GM12878 (cell line): Measurements from ENCODE around the gene TRPM3.

Source experiments
- EP300 ChIP-seq, 2 experiments: fragments of 150-350 bp in 1 of 2; IDR thresholded peaks; 2 replicates each; pipeline ENCODE4 v1.6.1; 2011 to 2012; ENCODE audit warnings: low read depth in 2 of 2, low read length in 2 of 2, borderline replicate concordance in 1 of 2, improper control_type of control experiment in 1 of 2, inconsistent platforms in 1 of 2; ENCODE audit not compliant: control insufficient read depth in 1 of 2
- EZH2 ChIP-seq: IDR thresholded peaks from 2 replicates; pipeline ENCODE4 v1.6.1; 2012; ENCODE audit warnings: low read depth, mild to moderate bottlenecking, control low read depth, inconsistent platforms, low read length, borderline replicate concordance; ENCODE audit not compliant: control insufficient read depth
- FOXK2 ChIP-seq: fragments of 450-650 bp; IDR thresholded peaks from 2 replicates; pipeline ENCODE4 v1.6.1; 2017; ENCODE audit warnings: mild to moderate bottlenecking, moderate library complexity
- NFYB ChIP-seq: IDR thresholded peaks from 2 replicates; pipeline ENCODE4 v1.6.1; 2011; ENCODE audit warnings: low read depth, mild to moderate bottlenecking, low read length, improper control_type of control experiment, moderate library complexity; ENCODE audit not compliant: insufficient read depth
- NR2C2 ChIP-seq: IDR thresholded peaks from 2 replicates; pipeline ENCODE4 v1.6.1; 2011; ENCODE audit warnings: borderline replicate concordance, low read depth; ENCODE audit not compliant: control insufficient read depth, insufficient read length
- POLR2A ChIP-seq: IDR thresholded peaks from 2 replicates; pipeline ENCODE4 v1.6.1; 2011; ENCODE audit warnings: low read depth, mild to moderate bottlenecking, low read length
- POLR2AphosphoS5 ChIP-seq: IDR thresholded peaks from 2 replicates; pipeline ENCODE4 v1.6.1; 2011; ENCODE audit warnings: mild to moderate bottlenecking, low read length, inconsistent platforms
- SREBF2 ChIP-seq: IDR thresholded peaks from 2 replicates; pipeline ENCODE4 v1.6.1; 2012; ENCODE audit warnings: mild to moderate bottlenecking, low read length
- TF ChIP-seq, protein P1 (sequence below): IDR thresholded peaks from 2 replicates; pipeline ENCODE4 v1.6.1; 2011; ENCODE audit warnings: low read depth, low read length, improper control_type of control experiment, borderline replicate concordance
- TF ChIP-seq, protein P2 (sequence below): fragments of 450-650 bp; IDR thresholded peaks from 2 replicates; pipeline ENCODE4 v1.6.1; 2017; ENCODE audit warnings: mild to moderate bottlenecking
- TF ChIP-seq, protein P3 (sequence below), 3 experiments: IDR thresholded peaks in 2 of 3; conservative IDR thresholded peaks in 1 of 3; 2 replicates each; pipeline ENCODE4 v1.5.1; 2011; ENCODE audit warnings: low read depth in 3 of 3, low read length in 3 of 3, mild to moderate bottlenecking in 3 of 3, control low read depth in 2 of 3, moderate library complexity in 2 of 3, inconsistent platforms in 1 of 3, mixed read lengths in 1 of 3; ENCODE audit not compliant: control insufficient read depth in 2 of 3, insufficient read depth in 1 of 3; ENCODE audit errors: extremely low read depth in 1 of 3

DNA sequence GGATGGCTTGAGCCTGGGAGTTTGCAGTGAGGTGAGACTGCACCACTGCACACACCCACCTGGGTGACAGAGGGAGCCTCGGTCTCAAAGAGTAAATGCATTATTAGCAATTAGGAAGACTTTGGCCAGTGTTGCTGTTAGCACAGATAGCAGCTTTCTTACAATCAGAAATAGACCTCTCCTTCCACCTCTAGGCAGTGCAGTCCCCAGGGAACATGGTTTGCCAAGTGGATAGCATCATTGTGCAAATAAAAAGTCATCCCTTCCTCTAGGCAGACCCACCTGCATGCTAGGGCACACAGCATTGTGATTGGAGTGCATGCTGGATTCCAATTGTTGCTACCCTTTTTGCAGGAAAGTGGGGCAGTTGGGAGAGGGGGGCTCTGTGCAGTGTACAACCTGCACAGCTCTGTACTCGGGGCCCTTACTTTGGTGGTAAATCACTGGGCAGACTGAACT lies 629.1 kb downstream of the TRPM3 start:
- TF ChIP-seq NFYB: no peak
- TF ChIP-seq FOXK2: no peak
- TF ChIP-seq, protein P1, sequence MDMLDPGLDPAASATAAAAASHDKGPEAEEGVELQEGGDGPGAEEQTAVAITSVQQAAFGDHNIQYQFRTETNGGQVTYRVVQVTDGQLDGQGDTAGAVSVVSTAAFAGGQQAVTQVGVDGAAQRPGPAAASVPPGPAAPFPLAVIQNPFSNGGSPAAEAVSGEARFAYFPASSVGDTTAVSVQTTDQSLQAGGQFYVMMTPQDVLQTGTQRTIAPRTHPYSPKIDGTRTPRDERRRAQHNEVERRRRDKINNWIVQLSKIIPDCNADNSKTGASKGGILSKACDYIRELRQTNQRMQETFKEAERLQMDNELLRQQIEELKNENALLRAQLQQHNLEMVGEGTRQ: no peak
- TF ChIP-seq, protein P2, sequence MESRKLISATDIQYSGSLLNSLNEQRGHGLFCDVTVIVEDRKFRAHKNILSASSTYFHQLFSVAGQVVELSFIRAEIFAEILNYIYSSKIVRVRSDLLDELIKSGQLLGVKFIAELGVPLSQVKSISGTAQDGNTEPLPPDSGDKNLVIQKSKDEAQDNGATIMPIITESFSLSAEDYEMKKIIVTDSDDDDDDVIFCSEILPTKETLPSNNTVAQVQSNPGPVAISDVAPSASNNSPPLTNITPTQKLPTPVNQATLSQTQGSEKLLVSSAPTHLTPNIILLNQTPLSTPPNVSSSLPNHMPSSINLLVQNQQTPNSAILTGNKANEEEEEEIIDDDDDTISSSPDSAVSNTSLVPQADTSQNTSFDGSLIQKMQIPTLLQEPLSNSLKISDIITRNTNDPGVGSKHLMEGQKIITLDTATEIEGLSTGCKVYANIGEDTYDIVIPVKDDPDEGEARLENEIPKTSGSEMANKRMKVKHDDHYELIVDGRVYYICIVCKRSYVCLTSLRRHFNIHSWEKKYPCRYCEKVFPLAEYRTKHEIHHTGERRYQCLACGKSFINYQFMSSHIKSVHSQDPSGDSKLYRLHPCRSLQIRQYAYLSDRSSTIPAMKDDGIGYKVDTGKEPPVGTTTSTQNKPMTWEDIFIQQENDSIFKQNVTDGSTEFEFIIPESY: no peak
- no peak for TF ChIP-seq SREBF2
- TF ChIP-seq, protein P3, sequence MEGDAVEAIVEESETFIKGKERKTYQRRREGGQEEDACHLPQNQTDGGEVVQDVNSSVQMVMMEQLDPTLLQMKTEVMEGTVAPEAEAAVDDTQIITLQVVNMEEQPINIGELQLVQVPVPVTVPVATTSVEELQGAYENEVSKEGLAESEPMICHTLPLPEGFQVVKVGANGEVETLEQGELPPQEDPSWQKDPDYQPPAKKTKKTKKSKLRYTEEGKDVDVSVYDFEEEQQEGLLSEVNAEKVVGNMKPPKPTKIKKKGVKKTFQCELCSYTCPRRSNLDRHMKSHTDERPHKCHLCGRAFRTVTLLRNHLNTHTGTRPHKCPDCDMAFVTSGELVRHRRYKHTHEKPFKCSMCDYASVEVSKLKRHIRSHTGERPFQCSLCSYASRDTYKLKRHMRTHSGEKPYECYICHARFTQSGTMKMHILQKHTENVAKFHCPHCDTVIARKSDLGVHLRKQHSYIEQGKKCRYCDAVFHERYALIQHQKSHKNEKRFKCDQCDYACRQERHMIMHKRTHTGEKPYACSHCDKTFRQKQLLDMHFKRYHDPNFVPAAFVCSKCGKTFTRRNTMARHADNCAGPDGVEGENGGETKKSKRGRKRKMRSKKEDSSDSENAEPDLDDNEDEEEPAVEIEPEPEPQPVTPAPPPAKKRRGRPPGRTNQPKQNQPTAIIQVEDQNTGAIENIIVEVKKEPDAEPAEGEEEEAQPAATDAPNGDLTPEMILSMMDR (IDR thresholded peaks at IDR 0.05 in 2 of 3, conservative IDR thresholded peaks at IDR 0.05 in 1 of 3; ENCODE audit: control insufficient read depth in 2 of 3, extremely low read depth in 1 of 3, insufficient read depth in 1 of 3, low read depth in 3 of 3, low read length in 3 of 3): no peak
- TF ChIP-seq POLR2A: no peak
- TF ChIP-seq POLR2AphosphoS5: no peak
- TF ChIP-seq EZH2: no peak
- TF ChIP-seq EP300 (IDR thresholded peaks at IDR 0.05; ENCODE audit: borderline replicate concordance in 1 of 2, control insufficient read depth in 1 of 2, low read depth in 2 of 2, low read length in 2 of 2): no peak
- no peak for TF ChIP-seq NR2C2
